NOMO-1 treated with dmso at 0.1 percent for 144 hours (cell line): ENCODE measurements around the gene STIP1.
A peak's percentile ranks its signal among the peaks of the same experiment; 100 is the strongest.

Experiments used
- DNase-seq: peaks from one replicate; lab custom pipeline; 2025; ENCODE audit not compliant: unreplicated experiment; lab: John Stamatoyannopoulos, UW

Gene STIP1

GRCh38 chr11:64196626-64197025 is 10.7 kb downstream of the STIP1 start:
- no peak for DNase-seq

- DNase-seq, result no peak
These were observed 12.5 kb downstream of the STIP1 start for GRCh38 chr11:64198511-64198910.

DNA sequence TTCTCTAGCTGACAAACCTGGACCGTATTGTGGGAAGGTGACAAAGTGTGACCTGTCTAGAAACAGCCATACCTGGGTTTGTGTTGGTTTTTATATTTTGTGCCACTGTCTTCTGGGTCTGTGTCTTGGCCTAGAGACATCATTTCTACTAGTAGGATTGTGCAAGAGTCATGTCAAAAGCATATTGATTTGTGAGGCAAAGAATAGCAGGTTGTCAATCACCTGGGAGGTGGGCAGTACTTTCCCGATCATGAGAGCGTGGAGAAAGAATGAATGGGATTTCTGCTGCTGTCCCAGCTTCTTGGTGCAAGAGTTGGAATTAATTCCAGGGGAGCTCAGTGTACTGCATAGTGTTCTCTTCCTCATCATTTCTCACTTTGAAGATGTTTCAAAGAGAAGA is 15.6 kb downstream of the STIP1 start:
- no peak for DNase-seq

GRCh38 chr11:64202992-64203391 is 17.0 kb downstream of the STIP1 start:
- DNase-seq, result no peak

DNA sequence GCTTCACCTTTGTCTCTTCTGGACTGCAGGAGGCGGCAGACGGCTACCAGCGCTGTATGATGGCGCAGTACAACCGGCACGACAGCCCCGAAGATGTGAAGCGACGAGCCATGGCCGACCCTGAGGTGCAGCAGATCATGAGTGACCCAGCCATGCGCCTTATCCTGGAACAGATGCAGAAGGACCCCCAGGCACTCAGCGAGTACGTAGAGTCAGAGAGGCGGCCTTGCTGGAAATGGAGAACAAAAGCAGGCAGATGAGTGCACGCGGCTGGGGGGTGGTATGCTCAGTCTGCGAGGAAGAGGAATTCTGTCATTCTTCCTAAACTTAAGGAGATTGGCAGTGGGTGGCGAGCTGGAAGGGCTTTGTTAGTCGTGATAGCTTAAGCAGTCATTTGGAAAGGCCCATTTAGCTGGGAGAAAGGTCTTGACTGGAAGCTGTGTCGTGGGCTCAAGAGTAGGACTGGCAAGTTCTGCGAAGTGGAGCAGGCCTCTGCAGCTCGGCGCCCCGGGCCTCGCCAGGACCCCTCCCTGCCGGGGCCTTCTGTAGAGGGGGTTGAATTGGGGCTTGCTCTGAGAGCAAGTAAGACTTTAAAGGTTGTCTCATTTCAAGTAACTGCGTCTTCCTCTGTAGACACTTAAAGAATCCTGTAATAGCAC is 17.6 kb downstream of the STIP1 start:
- DNase-seq, result no peak

DNA sequence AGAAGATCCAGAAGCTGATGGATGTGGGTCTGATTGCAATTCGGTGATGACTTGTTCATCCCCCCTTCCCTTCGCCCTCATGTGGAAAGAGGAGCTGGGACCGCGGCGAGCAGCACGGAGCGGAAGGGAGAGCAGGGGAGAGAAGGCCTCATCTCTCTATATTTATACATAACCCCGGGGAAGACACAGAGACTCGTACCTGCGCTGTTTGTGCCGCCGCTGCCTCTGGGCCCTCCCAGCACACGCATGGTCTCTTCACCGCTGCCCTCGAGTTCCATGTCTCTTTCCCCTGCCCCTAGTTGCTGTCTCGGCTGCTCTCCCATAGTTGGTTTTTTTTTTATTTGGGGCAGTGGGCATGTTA is 18.1 kb downstream of the STIP1 start:
- no peak for DNase-seq

- peak; percentile 80 for DNase-seq
These were observed 18.6 kb downstream of the STIP1 start for GRCh38 chr11:64204464-64204989.

DNA sequence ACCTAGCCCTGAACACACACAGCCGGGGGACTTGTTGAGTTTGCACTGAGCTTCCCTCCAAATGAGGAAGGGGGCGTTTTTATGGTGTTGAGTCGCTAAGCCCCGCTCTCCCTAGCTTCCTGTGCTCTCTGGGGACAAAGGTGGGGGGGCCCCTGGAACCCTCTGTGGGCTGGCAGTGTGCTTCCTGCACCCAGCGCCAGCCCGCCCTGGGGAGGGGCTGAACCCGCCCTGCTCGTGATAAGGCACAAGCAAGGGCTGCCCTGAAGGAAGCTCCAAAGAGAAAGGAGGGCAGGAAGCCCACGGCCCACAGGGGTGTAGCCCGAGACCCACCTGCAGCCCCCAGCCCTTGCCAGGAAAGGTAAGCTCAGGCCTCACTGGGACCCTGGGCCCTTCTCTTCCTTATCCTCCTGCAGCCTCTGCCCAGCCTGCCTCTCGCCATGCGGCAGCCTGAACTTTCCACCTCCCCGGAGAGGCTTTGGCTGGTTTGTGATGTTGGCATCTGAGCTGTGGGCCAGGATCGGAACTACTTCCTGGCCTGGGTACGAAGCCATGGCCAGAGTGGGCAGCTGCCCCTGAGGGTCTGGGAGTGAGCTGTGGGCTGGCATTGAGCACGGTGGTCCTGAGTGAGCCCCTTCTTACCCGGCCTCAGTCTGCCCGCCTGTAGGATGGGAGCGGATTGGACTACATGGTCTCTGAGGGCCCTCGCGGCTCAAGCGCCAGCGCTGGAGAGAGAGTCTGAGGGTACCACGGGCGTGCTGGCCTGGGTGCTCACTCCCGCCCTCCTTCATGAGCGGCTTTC is 20.7 kb downstream of the STIP1 start, which contains the start of gene FERMT3:
FERMT3 (plus strand) TSS at position 265 of the 799 bp plus-strand sequence. CDS start 644 bp downstream, outside the sequence.
- DNase-seq, result peak; percentile 49

DNA sequence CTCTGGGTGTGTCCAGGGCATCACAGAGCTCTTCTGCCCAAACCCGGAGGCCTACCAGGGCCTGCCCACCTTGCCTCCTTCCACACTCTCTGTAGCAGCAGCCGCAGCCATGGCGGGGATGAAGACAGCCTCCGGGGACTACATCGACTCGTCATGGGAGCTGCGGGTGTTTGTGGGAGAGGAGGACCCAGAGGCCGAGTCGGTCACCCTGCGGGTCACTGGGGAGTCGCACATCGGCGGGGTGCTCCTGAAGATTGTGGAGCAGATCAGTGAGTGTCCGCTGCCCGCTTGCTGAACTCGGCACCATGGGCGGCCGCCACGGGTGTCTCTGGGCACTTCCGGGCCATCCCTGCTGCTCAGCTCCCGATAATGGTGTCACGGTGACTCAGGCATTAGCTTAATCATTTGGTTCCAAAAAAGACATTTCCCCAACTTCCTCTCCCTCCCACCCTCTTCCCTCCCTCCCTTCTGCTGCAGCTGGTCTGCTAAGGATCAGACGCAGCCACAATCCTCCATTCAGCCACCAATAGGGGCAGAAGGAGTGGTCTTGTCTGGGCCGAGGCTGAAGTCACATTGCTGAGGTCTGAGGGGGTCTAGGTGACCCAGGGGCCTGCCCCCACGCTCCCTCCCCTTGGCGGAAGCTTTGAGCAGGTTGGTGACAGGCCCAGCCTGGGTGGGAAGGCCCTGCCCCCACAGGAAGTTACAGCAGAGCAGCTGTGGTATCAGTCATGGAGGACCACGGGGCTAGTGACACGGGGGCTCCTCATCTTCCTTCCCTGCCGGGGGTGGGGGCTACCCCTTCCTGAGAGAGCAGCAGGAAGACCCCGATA is 21.5 kb downstream of the STIP1 start:
- peak; percentile 91 for DNase-seq

GRCh38 chr11:64208086-64208795 is 22.3 kb downstream of the STIP1 start:
- no peak for DNase-seq

DNA sequence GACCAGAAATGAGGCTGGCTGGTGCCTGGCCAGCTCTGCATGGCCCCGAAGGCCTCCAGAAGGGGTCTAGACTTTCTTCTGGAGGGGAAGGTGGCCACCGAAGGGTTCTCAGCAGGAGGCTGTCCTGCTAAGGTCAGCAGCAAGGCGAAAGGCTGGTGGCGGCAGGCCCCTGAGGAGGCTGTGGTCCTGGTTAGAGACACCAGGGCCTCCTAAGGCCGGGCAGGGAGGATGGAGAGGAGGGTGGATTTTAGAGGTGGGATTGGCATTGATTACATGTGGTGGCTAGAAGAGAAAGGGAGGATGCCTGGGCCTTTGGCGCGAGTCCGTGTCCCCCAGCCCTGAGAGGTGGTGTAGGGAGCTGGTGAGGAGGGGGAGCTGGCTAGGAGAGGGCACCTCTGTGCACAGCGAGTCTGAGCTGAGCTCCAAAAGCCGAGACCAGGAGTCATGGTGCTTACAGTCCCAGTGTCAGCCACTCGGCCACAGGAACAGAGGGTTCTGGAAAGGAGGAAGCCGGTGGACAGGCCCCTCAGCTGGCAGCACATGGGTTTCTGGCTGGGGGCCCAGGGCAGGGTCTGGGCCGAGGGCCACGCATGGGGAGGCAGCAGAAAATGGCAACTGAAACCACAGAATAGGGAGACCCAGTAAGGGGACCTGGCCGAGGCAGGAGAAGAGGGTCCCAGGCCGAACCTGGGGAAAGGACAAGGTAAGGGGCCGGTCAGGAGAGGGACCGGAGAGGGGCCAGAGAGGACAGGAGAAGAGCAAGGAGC is 23.0 kb downstream of the STIP1 start:
- DNase-seq, result no peak

GRCh38 chr11:64209563-64209843 is 23.5 kb downstream of the STIP1 start:
- DNase-seq, result no peak

GRCh38 chr11:64210301-64211020 is 24.5 kb downstream of the STIP1 start:
- DNase-seq, result no peak

DNA sequence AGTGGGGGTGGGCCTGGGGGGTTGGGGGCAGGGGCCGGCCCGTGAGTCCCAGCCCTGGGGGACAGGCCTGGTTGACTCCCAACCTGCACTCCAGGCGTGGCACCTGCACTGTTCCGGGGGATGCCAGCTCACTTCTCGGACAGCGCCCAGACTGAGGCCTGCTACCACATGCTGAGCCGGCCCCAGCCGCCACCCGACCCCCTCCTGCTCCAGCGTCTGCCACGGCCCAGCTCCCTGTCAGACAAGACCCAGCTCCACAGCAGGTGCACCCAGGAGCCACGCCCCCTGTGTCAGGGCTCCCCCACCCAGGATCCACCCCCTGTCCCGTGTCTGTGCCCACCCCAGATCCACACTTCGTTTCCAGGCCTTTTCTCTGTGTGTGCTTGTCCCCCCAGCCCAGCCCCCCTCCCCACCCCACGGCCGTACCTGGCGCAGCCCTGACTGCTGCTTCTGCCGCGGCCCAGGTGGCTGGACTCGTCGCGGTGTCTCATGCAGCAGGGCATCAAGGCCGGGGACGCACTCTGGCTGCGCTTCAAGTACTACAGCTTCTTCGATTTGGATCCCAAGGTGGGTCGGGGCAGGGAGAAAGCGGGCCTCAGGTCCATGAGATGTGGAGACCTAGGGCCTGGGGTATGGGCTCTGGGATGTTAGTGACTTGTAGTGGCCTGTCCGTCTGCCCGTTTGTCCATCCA is 25.4 kb downstream of the STIP1 start:
- no peak for DNase-seq

DNA sequence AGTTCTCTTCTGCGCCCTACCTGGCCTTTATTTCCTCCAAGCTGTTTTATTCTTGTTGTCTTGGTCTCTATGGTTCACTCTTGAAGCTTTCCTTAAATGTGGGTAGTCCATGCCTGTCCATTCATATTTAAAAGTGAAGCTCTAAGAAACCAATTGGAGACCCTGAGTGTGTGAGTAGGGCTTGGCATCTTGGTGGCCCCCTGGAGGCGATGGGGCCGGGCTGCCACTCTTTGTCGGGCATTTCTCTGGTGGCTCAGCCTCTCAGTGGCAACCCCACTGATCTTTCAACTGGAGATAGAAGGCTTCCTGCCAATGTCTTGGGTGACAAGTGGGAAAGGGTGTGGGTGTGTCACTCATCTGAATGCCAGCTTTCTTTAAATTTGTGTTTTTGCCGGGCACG is 30.9 kb downstream of the STIP1 start:
- no peak for DNase-seq

- DNase-seq, result no peak
These were observed 32.8 kb downstream of the STIP1 start for GRCh38 chr11:64218628-64219353.

DNA sequence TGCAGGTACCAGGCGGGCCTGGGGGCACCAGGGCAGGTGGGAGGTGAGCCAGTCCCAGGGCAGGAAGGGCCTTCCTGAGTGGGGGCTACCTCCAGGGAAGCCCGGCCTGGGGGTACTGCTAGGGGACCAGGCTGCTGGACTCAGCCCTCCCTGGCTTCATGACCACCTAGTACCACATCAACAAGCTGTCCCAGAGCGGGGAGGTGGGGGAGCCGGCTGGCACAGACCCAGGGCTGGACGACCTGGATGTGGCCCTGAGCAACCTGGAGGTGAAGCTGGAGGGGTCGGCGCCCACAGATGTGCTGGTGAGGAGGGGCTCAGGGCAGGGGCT is 33.3 kb downstream of the STIP1 start:
- DNase-seq, result no peak

GRCh38 chr11:64219755-64220154 is 33.8 kb downstream of the STIP1 start:
- DNase-seq, result no peak

DNA sequence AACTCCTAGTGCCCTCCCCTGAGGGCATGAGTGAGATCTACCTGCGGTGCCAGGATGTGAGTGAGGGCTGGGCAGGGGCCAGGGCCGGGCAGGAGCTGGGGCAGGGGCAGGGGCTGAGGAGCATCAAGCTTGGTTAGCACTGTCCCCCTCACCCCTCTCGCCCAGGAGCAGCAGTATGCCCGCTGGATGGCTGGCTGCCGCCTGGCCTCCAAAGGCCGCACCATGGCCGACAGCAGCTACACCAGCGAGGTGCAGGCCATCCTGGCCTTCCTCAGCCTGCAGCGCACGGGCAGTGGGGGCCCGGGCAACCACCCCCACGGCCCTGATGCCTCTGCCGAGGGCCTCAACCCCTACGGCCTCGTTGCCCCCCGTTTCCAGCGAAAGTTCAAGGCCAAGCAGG is 34.3 kb downstream of the STIP1 start:
- DNase-seq, result no peak
